Natural killer cell (primary cell): ENCODE data around the gene PTX4. TPM values are rescaled to one million over a fixed set of nuclear protein-coding genes. Genes with fewer than 3 reads are reported as not detected.

Experiments
- ATAC-seq, 3 donors: fragments of 150-1000 bp in 2 of 3; fragments of 200-7000 bp in 1 of 3; cut with Tn5 transposase; 1 replicate in 1 of 3; 2 replicates in 2 of 3; pipeline ENCODE4 v1.10.0; 2021; ENCODE audit warnings: mild to moderate bottlenecking in 2 of 3, moderate library complexity in 2 of 3
- DNase-seq, 2 donors: peaks; one replicate each; pipeline versions ENCODE4 v3.0.0 to v3.0.0-alpha.2; 2013 to 2021; ENCODE audit warnings: mixed read lengths in 1 of 2
- H3K27ac ChIP-seq: one replicate; pipeline ENCODE4 v1.5.1; 2013; ENCODE audit warnings: mild to moderate bottlenecking, low read length
- H3K27me3 ChIP-seq: one replicate; pipeline ENCODE4 v1.6.1; 2013; ENCODE audit warnings: low read length; ENCODE audit not compliant: control insufficient read depth, insufficient read depth
- H3K36me3 ChIP-seq: one replicate; pipeline ENCODE4 v1.6.1; 2013; ENCODE audit warnings: low read length; ENCODE audit not compliant: control insufficient read depth, insufficient read depth
- H3K4me1 ChIP-seq: one replicate; pipeline ENCODE4 v1.6.1; 2013; ENCODE audit warnings: low read length; ENCODE audit not compliant: control insufficient read depth, insufficient read depth
- H3K4me3 ChIP-seq: one replicate; pipeline ENCODE4 v1.5.1; 2013; ENCODE audit warnings: low read length
- H3K9me3 ChIP-seq: one replicate; pipeline ENCODE4 v1.6.1; 2013; ENCODE audit warnings: low read length; ENCODE audit not compliant: control insufficient read depth, insufficient read depth
- H3K27ac Mint-ChIP-seq, 2 donors: one replicate each; pipeline ENCODE4 v1.8.0; 2022; ENCODE audit warnings: mild to moderate bottlenecking in 2 of 2, mixed read lengths in 2 of 2, moderate library complexity in 1 of 2
- H3K27me3 Mint-ChIP-seq, 2 donors: one replicate each; pipeline ENCODE4 v1.8.0; 2022; ENCODE audit warnings: low read depth in 2 of 2, mixed read lengths in 2 of 2
- H3K36me3 Mint-ChIP-seq: one replicate; pipeline ENCODE4 v1.8.0; 2022; ENCODE audit warnings: mixed read lengths
- H3K4me1 Mint-ChIP-seq, 2 donors: one replicate each; pipeline ENCODE4 v1.8.0; 2022; ENCODE audit warnings: mixed read lengths in 2 of 2
- H3K4me3 Mint-ChIP-seq: one replicate; pipeline ENCODE4 v1.8.0; 2022; ENCODE audit warnings: mild to moderate bottlenecking, moderate library complexity, mixed read lengths
- H3K9me3 Mint-ChIP-seq, 2 donors: one replicate each; pipeline ENCODE4 v1.8.0; 2022; ENCODE audit warnings: mixed read lengths in 2 of 2
- CTCF ChIP-seq: fragments of 200-600 bp; IDR thresholded peaks from one replicate; pipeline ENCODE4 v1.8.0; 2022; ENCODE audit warnings: antibody characterized with exemption
- WGBS: methylation state at CpG from one replicate; pipeline ENCODE4 v1.1.7; 2013; ENCODE audit warnings: missing lambda C conversion rate; ENCODE audit not compliant: insufficient coverage; 5-methylcytosine and 5-hydroxymethylcytosine counted together
- intact Hi-C: fragments of 100-400 bp; cut with micrococcal nuclease; formaldehyde crosslinking; loops from one replicate; pipeline ENCODE4 v1.14.2; 2022
- total RNA-seq, 4 donors: library from RNA; stranded (reverse); fragments of 120-200 nt in 1 of 4; gene quantifications; one replicate each; pipeline versions ENCODE4 v1.2.3 to v1.2.4, GENCODE V29; 2013 to 2022

Gene PTX4
- total RNA-seq, 3 donors from 2014 or later (not counting 1 experiment from before 2014, with no cell fraction given) = 0.31 TPM; not detected in 2

- TF ChIP-seq CTCF = no peak
- H3K4me3 Mint-ChIP-seq = no peak overlapping the region
- DNase-seq = no peak
- H3K4me1 Mint-ChIP-seq = peaks cover 0 to 13% of the 10 kb centered on the region in 2 donors
- WGBS = 96% methylated on average over 41 of the region's 41 CpGs
- H3K27ac Mint-ChIP-seq = no peak overlapping the region
- H3K27me3 Mint-ChIP-seq = no peaks in the 10 kb centered on the region
- Histone ChIP-seq H3K9me3 (no peaks in the 10 kb centered on the region), H3K27ac (no peak overlapping the region), H3K4me3 (no peak overlapping the region), H3K36me3 (peaks cover 15% of the 10 kb centered on the region), H3K27me3 (no peaks in the 10 kb centered on the region), H3K4me1 (peaks cover 2% of the 10 kb centered on the region)
- H3K9me3 Mint-ChIP-seq = no peaks in the 10 kb centered on the region
- no peaks in the 10 kb centered on the region for H3K36me3 Mint-ChIP-seq
- ATAC-seq = no peak
- intact Hi-C loops = no loop called here
Observed at GRCh38 chr16:1464196-1464893, 24.4 kb downstream of the PTX4 start.

- peaks cover 31% of the 10 kb centered on the region for H3K36me3 ChIP-seq
- peaks cover 11% of the 10 kb centered on the region for H3K4me1 ChIP-seq
- no peaks in the 10 kb centered on the region for H3K27me3 ChIP-seq
- no peaks in the 10 kb centered on the region for H3K9me3 ChIP-seq
- no peak overlapping the region for H3K4me3 ChIP-seq
- H3K4me1 Mint-ChIP-seq = no peaks in the 10 kb centered on the region
- H3K27me3 Mint-ChIP-seq = no peaks in the 10 kb centered on the region
- no peak overlapping the region for H3K27ac Mint-ChIP-seq
- intact Hi-C loops = no loop called here
- TF ChIP-seq CTCF = no peak
- DNase-seq (no peak), ATAC-seq (no peak)
- H3K36me3 Mint-ChIP-seq = no peaks in the 10 kb centered on the region
- 92% methylated on average over 24 of the region's 24 CpGs for WGBS
- no peaks in the 10 kb centered on the region for H3K9me3 Mint-ChIP-seq
- H3K27ac ChIP-seq = no peak overlapping the region
- H3K4me3 Mint-ChIP-seq = no peak overlapping the region
Observed at GRCh38 chr16:1461146-1461545, 27.6 kb downstream of the PTX4 start.

GRCh38 chr16:1460602-1461138 lies 28.1 kb downstream of the PTX4 start:
- WGBS = 95% methylated on average over 30 of the region's 30 CpGs

More at GRCh38 chr16:1460602-1461138, 28.1 kb downstream of the PTX4 start:
- no peaks in the 10 kb centered on the region for H3K4me1 Mint-ChIP-seq
- H3K9me3 Mint-ChIP-seq = no peaks in the 10 kb centered on the region
- Histone ChIP-seq H3K27me3 (no peaks in the 10 kb centered on the region), H3K4me1 (peaks cover 11% of the 10 kb centered on the region), H3K27ac (no peak overlapping the region), H3K36me3 (peaks cover 36% of the 10 kb centered on the region), H3K9me3 (no peaks in the 10 kb centered on the region), H3K4me3 (no peak overlapping the region)
- no peak overlapping the region for H3K27ac Mint-ChIP-seq
- no peak for DNase-seq
- H3K4me3 Mint-ChIP-seq = no peak overlapping the region
- TF ChIP-seq CTCF = no peak
- no peak for ATAC-seq
- H3K36me3 Mint-ChIP-seq = no peaks in the 10 kb centered on the region
- H3K27me3 Mint-ChIP-seq = no peaks in the 10 kb centered on the region
- intact Hi-C loops = no loop called here
